ENCODE measurements around the gene G3BP1.
A peak's percentile ranks its signal among the peaks of the same experiment; 100 is the strongest.
"Not testable (repeated sequence)": the region's sequence is repeated elsewhere in the genome, so short reads cannot be mapped to it uniquely, and the experiment has no call there.

The G3BP1 gene

DNA sequence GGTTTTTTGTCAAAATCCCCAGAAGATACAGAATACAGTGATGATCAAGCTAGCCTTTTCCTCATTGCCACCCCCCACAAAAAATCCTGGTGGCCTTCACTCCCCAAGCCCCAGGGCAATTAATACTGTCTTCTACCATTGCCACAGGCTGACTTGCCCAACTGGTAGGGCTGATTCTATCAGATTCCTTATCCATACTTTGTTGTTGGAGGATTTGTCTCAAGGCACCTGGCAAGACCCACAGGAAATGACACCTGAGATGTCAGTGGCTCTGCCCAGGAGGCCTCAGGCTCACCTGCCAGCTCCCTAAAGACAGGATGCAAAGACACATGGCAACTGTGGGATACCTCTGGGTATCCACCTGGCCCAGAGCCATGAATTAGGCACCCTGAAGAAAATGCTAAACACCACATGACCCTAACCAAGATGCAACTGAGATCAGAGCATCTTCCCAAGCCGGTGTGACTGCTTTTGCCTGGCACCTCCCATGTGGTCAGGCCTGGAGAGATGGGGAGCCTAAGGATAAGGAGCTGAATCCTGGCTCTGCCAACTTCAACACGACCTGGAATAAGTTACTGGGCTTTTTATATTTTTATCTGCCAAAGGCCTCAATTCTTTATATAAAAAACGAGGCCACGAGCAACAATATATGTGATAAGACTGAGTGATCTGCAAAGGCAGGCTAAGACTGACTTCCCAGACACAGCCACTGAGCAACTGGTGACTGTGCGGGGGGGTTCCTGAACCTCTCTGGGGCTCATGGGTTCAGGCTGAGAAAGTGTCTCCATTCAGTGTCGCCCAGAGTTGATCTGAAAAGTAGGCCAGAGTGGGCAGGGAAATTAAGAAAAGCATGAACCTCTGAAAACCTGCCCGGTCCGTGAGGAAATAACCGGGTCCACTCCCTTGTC, 14.3 kb upstream of the G3BP1 start:
- DNase-seq = no peak

DNA sequence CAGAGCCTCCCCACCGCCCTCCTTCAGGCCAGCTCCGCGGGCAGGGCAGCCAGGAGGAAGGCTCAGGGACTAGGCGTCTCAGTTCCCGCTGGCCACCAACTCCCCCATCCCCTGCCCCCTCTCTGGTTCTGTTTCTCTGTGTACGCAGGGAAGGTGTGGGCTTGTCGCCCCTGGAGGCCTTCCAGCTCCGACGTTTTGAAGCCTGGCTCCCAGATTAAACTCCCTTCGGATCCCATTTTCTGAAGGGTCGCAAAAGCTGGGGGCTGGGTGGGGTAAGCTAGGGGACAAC, 13.7 kb upstream of the G3BP1 start:
- no peak for DNase-seq

DNA sequence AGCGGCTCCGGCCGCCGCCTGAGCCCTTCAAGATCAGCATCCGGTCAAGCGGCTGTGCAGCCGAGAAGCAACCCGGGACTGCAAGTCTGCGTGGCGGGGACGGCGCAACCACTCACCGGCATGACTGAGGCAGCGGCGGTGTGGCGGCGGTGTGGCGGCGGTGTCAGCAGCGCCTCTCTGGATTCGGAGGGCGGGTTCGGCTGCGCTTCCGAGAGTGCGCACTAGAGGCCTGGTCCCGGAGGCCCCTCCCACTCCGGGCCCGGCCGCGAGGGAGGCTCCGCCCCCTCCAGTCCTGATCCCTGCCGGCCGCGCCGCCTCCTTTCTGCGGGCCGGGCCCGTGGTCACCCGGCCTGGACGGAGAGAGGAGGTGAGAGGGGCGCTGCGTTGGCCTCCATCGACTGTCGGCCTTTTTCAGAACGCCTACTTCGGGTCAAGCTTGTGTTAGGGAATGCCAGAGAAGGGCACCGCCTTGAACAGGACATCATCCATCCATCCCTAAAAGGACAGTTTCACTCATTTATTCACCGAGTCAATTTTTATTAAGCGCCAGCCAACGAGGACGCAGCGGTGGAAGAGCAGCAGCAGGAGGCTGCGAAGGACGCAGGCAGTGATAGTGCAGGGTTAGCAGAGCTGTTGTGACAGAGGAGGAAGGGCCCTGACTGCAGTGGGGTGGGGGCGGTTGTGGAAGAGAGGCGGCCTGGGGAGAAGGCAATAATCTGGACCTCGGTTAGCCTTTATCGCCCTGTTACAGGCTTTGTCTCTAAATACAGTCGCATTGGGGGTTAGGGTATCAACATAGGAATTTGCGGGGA, 13.1 kb upstream of the G3BP1 start, which contains the start of gene ATOX1:
TSS of gene ATOX1 (minus strand) at position 202 of the 812 bp plus-strand sequence. CDS start at position 122, 80 bp downstream.
- peak; percentile 89 for DNase-seq

DNA sequence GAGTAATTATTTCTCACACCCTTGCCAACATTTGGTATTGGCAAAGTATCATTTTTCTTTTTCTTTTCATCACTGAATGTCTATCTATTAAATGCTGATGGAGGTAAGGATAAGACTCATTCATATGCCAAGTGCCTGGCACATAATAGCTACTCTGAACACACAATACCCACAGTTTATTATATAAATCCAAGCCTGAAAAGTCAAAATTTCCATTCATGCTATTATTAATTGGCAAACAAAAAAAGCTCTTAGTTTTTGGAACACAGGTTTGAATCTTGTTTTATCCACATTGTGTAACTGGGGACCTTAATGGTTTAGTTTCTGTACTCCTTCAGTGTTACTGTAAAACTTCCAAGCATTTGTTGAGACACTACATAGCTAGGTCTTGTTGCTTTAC, 7.0 kb upstream of the G3BP1 start:
- DNase-seq = no peak

DNA sequence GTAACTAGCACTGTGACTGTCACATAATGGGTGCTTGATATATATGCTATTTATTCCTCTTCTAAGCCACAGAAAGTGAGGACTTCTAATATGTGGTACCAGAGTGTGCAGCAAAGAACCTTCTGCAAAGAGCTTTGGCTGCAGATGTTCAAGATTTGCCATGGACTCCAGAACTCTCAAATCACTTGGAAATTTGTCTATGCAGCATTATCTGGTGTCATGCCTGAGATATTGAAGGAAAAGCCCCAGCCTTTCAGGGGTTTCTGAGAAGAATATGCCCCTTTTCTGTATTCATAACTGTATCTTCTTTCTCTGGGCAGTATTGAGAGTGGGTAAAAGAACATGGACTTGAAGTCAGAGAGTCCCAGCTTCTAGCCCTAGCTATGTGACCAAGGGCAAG, 4.8 kb upstream of the G3BP1 start:
- no peak for DNase-seq

DNA sequence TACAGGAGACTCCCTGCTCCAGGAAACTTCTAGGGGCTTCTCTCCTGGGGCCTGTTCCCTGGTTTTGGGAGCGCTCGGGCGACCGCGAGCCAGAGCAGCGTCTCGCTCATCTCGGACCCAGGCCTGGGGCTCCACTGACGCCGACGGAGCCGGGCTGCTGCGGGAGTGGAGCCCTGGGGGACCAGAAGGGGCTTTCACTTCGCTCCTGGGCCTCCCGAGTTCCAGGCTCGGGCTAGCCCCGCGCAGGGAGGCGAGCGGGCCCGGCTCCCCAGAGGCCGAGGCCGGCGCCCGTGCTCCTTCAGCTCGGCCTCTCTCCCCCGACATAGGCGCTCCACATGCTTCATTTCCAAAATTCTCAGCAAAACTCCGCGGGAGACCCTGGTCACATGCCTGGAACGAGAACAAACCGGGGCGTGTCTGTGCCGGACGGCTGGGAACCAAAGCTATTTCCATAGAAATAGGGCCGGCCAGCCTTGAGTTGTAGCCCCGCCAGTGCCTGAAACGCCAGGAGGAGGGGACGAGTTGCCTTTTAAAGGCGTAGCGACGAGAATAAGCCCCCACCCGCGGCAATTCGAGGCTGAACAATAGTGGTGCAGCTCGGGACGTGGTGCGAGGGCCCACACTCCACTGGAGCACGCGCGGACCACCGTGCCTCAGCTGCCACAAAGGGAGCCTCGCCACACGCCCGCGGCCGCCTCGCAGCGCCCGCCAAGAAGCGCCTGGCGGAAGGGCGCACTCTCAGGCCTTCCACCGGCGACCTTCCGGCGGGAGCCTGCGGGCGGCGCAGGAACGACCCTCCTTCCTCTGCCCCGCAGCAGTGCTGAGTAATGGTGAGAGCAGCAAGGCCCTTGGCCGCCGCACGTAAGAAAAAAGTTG, 1.1 kb upstream of the G3BP1 start:
- DNase-seq = no peak

DNA sequence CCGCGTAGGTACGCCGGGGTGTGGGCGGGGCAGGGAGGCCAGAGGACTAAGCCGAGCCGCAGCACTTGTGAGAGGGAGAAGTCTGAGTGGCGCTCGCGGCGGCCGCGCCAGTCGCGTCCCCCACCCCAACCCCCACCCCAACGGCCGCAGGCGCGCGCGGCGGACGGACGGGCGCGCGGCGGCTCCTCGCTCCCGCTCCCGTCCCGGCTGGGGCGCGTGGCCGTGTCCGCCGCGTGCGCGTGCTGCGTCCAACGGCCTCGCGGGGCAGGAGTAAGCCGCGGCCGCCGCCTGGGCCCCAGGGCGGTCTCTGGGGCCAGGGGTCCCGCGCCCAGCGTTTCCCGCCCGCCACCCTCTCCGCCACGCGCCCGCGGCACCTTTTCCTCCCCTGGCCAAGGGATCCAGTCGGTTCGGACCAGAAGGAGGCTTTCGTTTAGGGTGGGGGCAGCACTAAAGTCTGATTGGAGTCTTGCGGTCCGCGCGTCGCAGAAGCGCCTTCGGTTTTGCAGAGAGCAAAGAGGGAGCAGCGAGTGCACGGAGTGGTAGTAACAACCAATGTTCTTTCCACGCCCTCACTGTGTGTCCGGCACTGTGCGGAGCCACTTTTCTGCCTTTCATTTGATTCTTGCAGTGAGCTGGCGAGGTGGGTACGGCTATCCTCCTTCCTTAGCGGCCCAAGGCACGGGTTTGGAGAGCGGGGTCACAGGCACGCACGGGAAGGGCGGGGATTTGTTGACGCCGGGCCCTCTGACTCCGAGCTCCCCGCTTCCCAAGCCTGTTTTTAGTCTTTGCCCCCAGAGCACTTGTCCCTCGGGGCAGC, 483 bp downstream of the G3BP1 start:
- DNase-seq = peak; percentile 33

DNA sequence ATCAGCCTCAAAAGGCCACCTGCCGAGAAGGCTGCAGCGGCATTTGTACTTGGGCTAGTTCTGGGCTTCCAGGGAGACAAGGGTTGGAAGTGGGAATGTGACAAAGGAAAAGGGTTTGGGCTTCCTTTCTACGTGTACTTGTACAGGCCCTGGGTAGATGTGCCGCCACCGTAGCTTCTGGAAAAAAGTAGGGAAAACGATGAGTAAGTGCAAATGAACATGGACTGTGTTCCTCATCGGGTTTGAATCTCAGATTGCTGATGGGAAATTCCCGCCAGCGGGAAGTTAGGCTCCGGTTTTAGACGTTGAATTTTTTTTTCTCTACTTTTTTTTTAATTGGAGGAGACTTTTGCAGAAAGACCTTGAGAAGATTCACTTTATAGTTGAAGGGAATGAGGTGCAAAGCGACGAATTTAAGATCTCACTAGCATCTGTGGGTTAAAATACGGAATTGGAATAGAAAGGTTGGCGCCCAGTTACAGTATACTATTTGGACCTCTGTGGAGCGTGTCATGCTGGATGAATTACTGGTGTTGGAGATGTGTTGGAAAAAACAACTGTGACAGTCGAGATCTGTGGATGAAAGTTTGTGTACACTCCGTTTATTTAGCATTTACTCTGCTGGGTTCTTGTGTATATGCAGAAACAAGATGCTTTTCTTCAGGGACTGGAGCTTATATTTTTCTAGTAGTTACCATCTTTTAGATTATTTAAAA, 1.2 kb downstream of the G3BP1 start:
- DNase-seq = no peak

DNA sequence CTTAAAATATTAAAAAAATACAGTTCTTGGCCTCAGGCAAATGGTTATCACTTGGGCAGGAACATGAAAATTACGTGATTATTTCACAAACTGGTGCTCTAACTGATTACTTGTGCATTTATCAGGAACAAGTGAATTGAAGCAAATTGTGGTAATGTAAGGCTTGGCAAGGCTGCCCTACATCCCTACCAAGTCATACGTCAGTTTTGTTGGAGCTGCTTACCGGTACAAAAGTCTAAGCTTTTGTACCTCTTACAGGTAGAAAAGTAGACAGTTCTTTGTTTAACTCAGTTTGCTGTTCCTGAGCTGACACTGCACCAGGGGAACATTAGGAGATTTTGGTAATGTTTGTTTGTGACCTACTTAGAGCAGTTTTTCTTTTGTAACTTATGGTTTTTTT, 2.2 kb downstream of the G3BP1 start:
- DNase-seq = no peak

DNA sequence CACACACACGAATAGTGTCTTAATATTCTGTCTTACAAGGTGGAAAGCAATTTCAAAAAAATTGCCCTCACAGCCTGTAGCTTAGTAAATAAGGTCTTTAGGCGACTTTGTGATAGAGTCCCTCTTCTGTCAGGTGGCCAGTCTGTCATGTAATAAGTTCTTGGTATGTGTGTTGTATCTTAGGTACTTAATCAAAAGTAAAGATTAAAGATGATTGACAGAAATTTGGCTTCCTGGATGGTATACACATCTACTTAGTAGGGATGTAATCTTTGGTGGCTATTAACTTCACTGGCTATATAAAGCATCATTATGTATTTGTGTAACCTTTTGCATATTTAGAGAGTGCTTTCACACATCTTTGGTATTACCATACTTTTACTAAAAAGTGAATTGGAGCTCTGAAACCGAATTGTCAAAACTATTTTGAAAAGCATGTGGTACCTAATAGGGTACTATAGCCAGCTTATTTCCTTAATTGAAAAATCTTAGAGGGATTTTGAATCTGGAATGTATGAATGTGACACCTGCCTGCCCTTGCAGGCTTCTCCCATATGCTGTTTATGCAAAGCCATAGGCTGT, 3.4 kb downstream of the G3BP1 start:
- no peak for DNase-seq

DNA sequence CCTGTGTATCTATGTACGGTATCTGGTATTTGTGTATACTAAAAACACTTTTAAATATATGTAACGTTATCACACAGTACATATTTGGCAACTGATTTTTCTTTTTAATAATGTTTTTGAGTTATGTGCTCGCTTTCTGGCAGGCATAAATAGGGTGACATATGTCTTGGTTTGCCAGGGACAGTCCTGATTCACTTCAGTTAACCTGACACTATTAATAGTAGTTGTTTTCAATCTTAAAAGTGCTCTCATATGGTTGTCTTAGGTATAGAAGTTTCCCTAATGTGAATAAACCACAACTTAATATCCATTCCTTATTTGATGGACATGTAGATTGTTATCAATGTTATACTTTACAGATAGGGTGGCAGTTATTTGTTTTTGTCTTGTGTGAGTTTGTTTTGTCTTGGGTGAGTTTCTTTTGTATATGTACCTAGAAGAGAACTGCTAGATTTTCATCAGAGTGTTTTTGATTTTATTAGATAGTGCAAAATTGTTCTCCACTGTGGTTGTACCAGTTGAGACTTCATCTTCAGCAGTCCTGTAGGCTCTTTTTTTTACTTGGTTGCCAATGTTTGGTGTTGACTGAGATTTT, 7.9 kb downstream of the G3BP1 start:
- DNase-seq = no peak

DNA sequence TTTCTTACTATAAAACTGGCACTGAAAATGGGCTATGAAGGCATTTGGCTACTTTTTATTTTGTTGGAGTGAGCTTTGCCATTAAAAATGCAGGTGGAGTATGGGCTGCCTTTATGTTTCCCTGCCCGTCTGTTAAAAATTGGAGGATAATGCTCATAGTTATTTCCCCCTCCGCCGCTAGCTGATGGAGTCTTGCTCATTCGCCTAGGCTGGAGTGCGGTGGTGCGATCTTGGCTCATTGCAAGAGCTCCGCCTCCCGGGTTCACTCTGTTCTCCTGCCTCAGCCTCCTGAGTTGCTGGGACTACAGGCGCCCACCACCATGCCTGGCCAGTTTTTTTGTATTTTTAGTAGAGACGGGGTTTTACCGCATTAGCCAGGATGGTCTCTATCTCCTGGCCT, 8.6 kb downstream of the G3BP1 start:
- DNase-seq = no peak

DNA sequence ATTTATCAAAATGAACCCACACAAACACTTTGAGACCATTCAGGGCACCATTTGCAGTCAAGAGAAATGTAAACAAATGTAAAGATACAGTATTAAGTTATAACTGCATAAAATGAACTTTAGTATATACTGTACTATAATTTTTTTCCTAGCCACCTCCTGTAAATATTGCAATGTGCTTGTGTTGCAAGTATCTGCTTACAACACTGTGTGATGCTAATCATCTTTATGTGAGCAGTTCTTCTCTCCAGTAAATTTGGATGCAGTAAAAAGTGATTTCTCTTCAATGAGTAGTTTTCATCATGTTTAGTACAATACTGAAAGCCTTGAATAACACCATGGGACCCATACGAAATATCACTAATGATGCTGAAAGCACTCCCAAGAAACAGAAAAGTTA, 9.4 kb downstream of the G3BP1 start:
- DNase-seq = no peak

DNA sequence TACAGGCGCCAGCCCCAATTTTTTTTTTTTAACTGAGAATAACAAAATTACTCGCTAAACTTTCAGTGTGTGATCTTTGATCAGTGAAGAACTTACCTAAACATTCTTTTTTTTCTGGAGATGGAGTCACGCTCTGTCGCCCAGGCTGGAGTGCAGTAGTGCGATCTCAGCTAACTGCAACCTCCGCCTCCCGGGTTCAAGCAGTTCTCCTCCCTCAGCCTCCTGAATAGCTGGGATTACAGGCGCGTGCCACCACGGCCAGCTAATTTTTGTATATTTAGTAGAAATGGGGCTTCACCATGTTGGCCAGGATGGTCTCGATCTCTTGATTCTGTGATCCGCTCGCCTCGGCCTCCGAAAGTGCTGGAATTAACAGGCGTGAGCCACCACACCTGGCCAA, 11.9 kb downstream of the G3BP1 start:
- DNase-seq = not testable (repeated sequence)

DNA sequence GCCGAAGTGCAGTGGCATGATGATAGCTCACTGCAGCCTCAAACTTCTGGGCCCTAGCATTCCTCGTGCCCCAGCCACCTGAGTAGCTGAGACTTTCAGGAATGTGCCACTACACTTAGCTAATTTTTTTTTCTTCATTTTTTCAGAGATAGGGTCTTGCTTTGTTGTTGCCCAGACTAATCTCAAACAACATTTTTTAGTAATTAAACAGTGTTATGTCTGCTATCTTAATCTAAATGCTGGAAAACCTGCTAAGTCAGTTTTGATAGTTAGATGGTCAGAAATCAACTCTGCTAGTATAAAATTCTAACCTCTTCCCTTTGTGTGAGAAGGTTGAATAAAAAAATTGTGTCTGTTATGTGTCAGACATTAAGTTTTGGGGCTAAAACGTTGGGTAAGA, 12.4 kb downstream of the G3BP1 start:
- no peak for DNase-seq

DNA sequence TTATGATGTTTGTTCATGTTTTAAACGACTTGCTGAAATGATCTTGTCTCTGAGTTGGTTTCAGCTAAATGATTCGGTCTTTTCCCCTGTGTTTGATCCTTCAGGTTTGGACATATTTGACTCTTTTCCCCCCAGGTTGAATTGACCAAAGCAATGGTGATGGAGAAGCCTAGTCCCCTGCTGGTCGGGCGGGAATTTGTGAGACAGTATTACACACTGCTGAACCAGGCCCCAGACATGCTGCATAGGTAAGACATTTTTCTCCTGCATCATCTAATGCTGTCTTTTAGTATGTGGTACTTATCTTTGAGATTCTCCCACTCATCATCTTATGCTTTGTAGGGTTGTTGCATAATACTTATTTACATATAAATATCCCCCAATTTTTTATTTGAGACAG, 14.7 kb downstream of the G3BP1 start:
- DNase-seq = no peak

DNA sequence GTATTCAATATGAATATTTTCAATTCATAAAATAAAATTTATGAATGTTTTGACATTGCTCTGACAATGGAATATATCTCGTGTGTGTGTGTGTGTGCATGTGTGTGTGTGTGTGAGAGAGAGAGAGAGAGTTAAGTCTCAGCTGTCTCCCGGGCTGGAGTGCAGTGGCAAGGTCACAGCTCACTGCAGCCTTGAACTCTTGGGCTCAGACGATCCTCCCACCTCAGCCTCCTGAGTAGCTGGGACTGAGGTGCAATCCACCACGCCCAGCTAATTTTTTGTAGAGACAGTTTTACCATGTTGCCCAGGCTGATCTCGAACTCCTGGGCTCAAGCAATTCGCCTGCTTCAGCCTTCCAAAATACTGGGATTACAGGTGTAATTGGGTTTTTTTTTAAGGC, 16.1 kb downstream of the G3BP1 start:
- DNase-seq = no peak

DNA sequence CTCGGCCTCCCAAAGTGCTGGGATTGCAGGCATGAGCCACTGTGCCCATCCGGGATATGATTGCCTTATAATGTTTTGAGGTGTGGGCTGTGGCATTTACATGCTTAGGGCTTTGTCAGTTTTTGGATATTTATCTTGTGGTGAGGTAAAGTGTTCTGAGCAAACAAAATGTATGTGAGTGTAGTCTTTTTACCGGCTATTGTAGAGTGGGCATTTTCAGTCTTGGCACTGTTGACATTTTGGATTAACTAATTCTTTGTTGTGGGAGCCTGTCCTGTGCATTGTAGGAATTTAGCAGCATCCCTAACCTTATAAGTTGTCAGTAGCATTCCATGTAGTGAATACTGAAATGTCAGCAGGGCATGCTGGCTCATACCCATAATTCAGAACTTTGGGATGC, 21.6 kb downstream of the G3BP1 start:
- no peak for DNase-seq

DNA sequence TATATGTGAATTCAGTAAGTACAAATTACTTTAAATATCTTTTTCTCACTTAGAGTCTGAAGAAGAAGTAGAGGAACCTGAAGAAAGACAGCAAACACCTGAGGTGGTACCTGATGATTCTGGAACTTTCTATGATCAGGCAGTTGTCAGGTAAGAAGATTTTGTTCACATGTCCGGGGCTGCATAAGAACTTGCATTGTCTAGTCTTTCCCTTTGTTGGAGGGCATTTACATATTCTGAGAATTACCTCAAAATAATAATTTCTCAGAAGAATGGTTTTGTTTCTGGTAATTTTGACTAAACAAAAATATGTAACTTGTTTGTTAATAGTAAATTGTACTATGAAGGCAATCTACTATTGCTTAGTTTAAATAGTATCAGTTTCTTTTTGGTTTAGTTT, 23.7 kb downstream of the G3BP1 start:
- DNase-seq = no peak

DNA sequence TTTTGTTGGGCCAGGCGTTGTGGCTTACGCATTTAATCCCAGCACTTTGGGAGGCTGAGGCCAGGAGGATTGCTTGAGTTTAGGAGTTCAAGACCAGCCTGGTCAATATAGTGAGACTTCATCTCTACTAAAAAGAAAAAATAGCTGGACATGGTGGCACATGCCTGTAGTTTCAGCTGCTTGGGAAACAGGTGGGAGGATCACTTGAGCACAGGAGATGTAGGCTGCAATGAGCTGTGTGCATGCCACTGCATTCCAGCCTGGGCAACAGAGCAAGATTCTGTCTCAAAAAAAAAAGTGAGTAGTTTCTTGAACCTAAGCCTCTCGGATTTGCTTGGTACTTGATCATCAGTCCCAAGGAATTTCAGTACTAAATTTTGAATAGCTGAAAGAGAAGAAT, 26.9 kb downstream of the G3BP1 start:
- DNase-seq = no peak

DNA sequence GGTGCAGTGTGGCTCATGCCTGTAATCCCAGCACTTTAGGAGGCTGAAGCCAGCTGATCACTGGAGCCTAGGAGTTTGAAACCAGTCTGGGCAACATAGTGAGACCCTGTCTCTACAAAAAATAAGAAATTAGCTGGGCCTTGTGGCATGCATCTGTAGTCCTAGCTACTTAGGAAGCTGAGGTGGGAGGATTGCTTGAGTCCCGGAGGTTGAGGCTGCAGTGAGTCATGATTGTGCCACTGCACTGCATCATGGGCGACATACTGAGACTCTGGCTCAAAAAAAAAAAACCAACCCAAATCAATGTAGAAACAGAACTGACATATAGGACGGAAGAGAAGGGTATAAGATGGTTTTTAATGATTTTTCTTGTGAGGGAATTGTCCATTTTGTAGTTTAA, 27.7 kb downstream of the G3BP1 start:
- DNase-seq = no peak

Measured in activated effector memory CD4-positive, alpha-beta T cell treated with Interleukin-2 at 50 U/mL for 16 hours (primary cell).